T-helper 1 cell treated with Interleukin-12 subunit alpha and Interleukin-12 subunit beta and Interleukin-4 antibody, amounts not matched to agents 30 ng/mL and 1 ng/mL, for 36 hours (primary cell): ENCODE results near the gene DLK1. TPM values are rescaled to one million over a fixed set of nuclear protein-coding genes. Genes with fewer than 3 reads are reported as not detected.

Experiments
- total RNA-seq: library from RNA; stranded (reverse); gene quantifications from 2 replicates; pipeline ENCODE4 v1.2.3, GENCODE V29; 2022

DLK1 gene
- total RNA-seq, 1 donor from 2014 or later = not detected

Other genes starting within 250 kb of the DLK1 start
- gene BEGAIN, start 139.5 kb upstream of the DLK1 start, total RNA-seq = 1.0 and 1.2 TPM in 2 replicates
- not detected in 2 replicates for gene MEG3, start 99.2 kb downstream of the DLK1 start, total RNA-seq
- not detected in 2 replicates for gene RTL1, start 176.8 kb downstream of the DLK1 start, total RNA-seq